HepG2 (cell line): ENCODE measurements around the gene ABCA8. TPM values are rescaled to one million over a fixed set of nuclear protein-coding genes. Genes with fewer than 3 reads are reported as not detected.

Experiments used
- ATAC-seq: fragments of 200-7000 bp; cut with Tn5 transposase; 3 replicates; pipeline ENCODE4 v1.9.1; 2020; ENCODE audit warnings: mild to moderate bottlenecking, moderate library complexity
- BruUV-seq: library from RNA; stranded (reverse); fragments of 400-500 nt; replicated peaks from 2 replicates; lab custom pipeline; 2021; lab: Mats Ljungman, UMichigan
- CTCF ChIA-PET: fragments of 300-600 bp; formaldehyde crosslinking; extraction: SDS; loops from one replicate; lab custom pipeline; 2021; ENCODE audit warnings: low total read pairs, inconsistent platforms, low intra/inter-chr PET ratio; lab: Yijun Ruan, JAX
- POLR2A ChIA-PET: fragments of 350-600 bp; sonication (Branson Sonifier 250); formaldehyde crosslinking; loops from one replicate; lab custom pipeline; 2020; ENCODE audit warnings: antibody characterized with exemption, inconsistent platforms; lab: Yijun Ruan, JAX
- DNase-seq: peaks from one replicate; pipeline ENCODE4 v3.0.0-alpha.2; 2015; ENCODE audit warnings: low spot score
- FAIRE-seq: peaks from 3 replicates; lab custom pipeline; 2011; peaks lifted over from hg19 to GRCh38; lab: Jason Lieb, UNC
- H2AFZ ChIP-seq: one replicate; pipeline ENCODE4 v1.6.1; 2011; ENCODE audit warnings: low read length, inconsistent platforms
- H3K27ac ChIP-seq: fragments of 300-600 bp; 3 replicates; pipeline ENCODE4 v1.8.0; 2011; ENCODE audit warnings: mixed run types, mild to moderate bottlenecking, mixed read lengths, low read length, inconsistent platforms; ENCODE audit not compliant: insufficient read depth; ENCODE audit errors: extremely low read length
- H3K27me3 ChIP-seq, 2 experiments: fragments of 200-600 bp in 1 of 2; 2 replicates in 1 of 2; 3 replicates in 1 of 2; pipeline versions ENCODE4 v1.6.0 to v1.8.0; 2011; ENCODE audit warnings: low read length in 2 of 2, mild to moderate bottlenecking in 2 of 2, moderate library complexity in 2 of 2, inconsistent platforms in 1 of 2; ENCODE audit not compliant: insufficient read depth in 2 of 2, control insufficient read depth in 1 of 2
- H3K36me3 ChIP-seq, 2 experiments: fragments of 200-600 bp in 1 of 2; replicated peaks in 1 of 2; 2 replicates in 1 of 2; 3 replicates in 1 of 2; pipeline versions ENCODE4 v1.5.1 to v1.8.0; 2011; ENCODE audit warnings: low read length in 2 of 2, inconsistent platforms in 1 of 2; ENCODE audit not compliant: insufficient read depth in 2 of 2, control insufficient read depth in 1 of 2
- H3K4me1 ChIP-seq: 2 replicates; pipeline ENCODE4 v1.5.1; 2012; ENCODE audit warnings: low read length, inconsistent platforms; ENCODE audit not compliant: insufficient read depth
- H3K4me2 ChIP-seq: 2 replicates; pipeline ENCODE4 v1.6.0; 2011; ENCODE audit warnings: low read depth, low read length, inconsistent platforms
- H3K4me3 ChIP-seq, 3 experiments: fragments of 200-600 bp in 1 of 3; sonication (generic), shearing (Covaris generic) in 1 of 3; replicated peaks in 1 of 3; 2 replicates each; pipeline ENCODE4 v1.5.1; 2011 to 2016; ENCODE audit warnings: low read length in 3 of 3, inconsistent platforms in 2 of 3, low read depth in 2 of 3, mild to moderate bottlenecking in 2 of 3, control low read depth in 1 of 3, mixed read lengths in 1 of 3; ENCODE audit not compliant: insufficient read depth in 1 of 3
- H3K79me2 ChIP-seq: one replicate; pipeline ENCODE4 v1.6.1; 2011; ENCODE audit warnings: low read length, inconsistent platforms; ENCODE audit not compliant: insufficient read depth
- H3K9ac ChIP-seq: 2 replicates; pipeline ENCODE4 v1.6.0; 2011; ENCODE audit warnings: mild to moderate bottlenecking, low read depth, low read length, inconsistent platforms; ENCODE audit not compliant: insufficient read depth
- H3K9me3 ChIP-seq: 2 replicates; pipeline ENCODE4 v1.5.1; 2012; ENCODE audit warnings: mild to moderate bottlenecking, low read length
- H4K20me1 ChIP-seq: 2 replicates; pipeline ENCODE4 v1.6.0; 2011; ENCODE audit warnings: inconsistent platforms, mild to moderate bottlenecking, low read length, moderate library complexity; ENCODE audit not compliant: insufficient read depth
- CBX2 ChIP-seq, 2 experiments: fragments of 200-600 bp in 1 of 2; sonication (generic); formaldehyde crosslinking in 1 of 2; IDR thresholded peaks; 2 replicates each; pipeline versions ENCODE4 v1.7.0 to v1.8.1; 2018 to 2022; ENCODE audit warnings: low read depth in 2 of 2, low read length in 1 of 2, mild to moderate bottlenecking in 1 of 2, missing genetic modification reagents in 1 of 2
- LBX2 ChIP-seq: sonication (generic); formaldehyde crosslinking; IDR thresholded peaks from 2 replicates; pipeline ENCODE4 v1.5.0; 2020; ENCODE audit warnings: missing genetic modification reagents, mild to moderate bottlenecking, borderline replicate concordance
- MAFF ChIP-seq: IDR thresholded peaks from 2 replicates; pipeline ENCODE4 v1.6.1; 2011; ENCODE audit warnings: low read depth, low read length, improper control_type of control experiment
- MAFG ChIP-seq: sonication (generic); formaldehyde crosslinking; IDR thresholded peaks from 2 replicates; pipeline ENCODE4 v1.5.1; 2020; ENCODE audit warnings: mild to moderate bottlenecking, missing genetic modification reagents
- MAFK ChIP-seq, 2 experiments: IDR thresholded peaks in 1 of 2; conservative IDR thresholded peaks in 1 of 2; 2 replicates each; pipeline ENCODE4 v1.6.1; 2011; ENCODE audit warnings: improper control_type of control experiment in 2 of 2, low read length in 2 of 2
- MLX ChIP-seq: IDR thresholded peaks from 2 replicates; pipeline ENCODE4 v1.6.1; 2016
- PRMT3 ChIP-seq: sonication (generic); formaldehyde crosslinking; IDR thresholded peaks from 2 replicates; pipeline ENCODE4 v1.8.1; 2022; ENCODE audit warnings: low read depth, mild to moderate bottlenecking, moderate library complexity, missing genetic modification reagents, borderline replicate concordance
- TERF1 ChIP-seq: sonication (generic); formaldehyde crosslinking; IDR thresholded peaks from 2 replicates; pipeline ENCODE4 v1.8.0; 2022; ENCODE audit warnings: mild to moderate bottlenecking, missing genetic modification reagents, moderate library complexity
- ZBTB43 ChIP-seq: sonication (generic); formaldehyde crosslinking; conservative IDR thresholded peaks from 2 replicates; pipeline ENCODE4 v1.4.0; 2020; ENCODE audit warnings: missing genetic modification reagents
- WGBS: methylation state at CpG from one replicate; pipeline ENCODE4 v1.1.6; 2017; ENCODE audit warnings: low lambda C conversion rate; 5-methylcytosine and 5-hydroxymethylcytosine counted together
- in situ Hi-C: cut with HindIII; loops from 2 replicates; pipeline ENCODE4 v1.10.0; 2017; ENCODE audit warnings: low pct_unique_long_range_greater_than_20kb; ENCODE audit not compliant: extremely low pct_ligation_motif_present
- intact Hi-C: fragments of 100-400 bp; cut with micrococcal nuclease; formaldehyde crosslinking; loops from one replicate; pipeline ENCODE4 v1.10.0; 2022; ENCODE audit not compliant: unreplicated experiment
- polyA plus RNA-seq, 8 experiments: library from polyadenylated mRNA; depleted of rRNA in 3 of 8; stranded (reverse) in 7 of 8; unstranded in 1 of 8; fragments of >200 nt; fragmentation: Illumina TruSeq in 4 of 8; extraction: Trizol in 4 of 8; gene quantifications; 2 replicates each; pipeline versions ENCODE4 v1.2.1 to v1.2.3, GENCODE V29; 2011 to 2016; ENCODE audit warnings: low read depth in 4 of 8, missing spikeins in 1 of 8, mixed read lengths in 1 of 8; ENCODE audit not compliant: insufficient read depth in 1 of 8
- total RNA-seq, 5 experiments: library from RNA; depleted of rRNA; stranded (reverse); fragments of >200 nt; fragmentation: Illumina TruSeq; extraction: Trizol; gene quantifications; 2 replicates each; pipeline ENCODE4 v1.2.3, GENCODE V29; 2016; ENCODE audit warnings: low read depth in 1 of 5

ABCA8 gene
- total and polyA plus RNA-seq, 2 of the 13 experiments (the other 11 are each of a cell fraction or from before 2014, with no cell fraction given) = 0.05 to 0.18 TPM

GRCh38 chr17:68870161-68870826, 84.9 kb downstream of the ABCA8 start:
- no peak overlapping the region for H3K9ac ChIP-seq
- FAIRE-seq (no peak), ATAC-seq (no peak), DNase-seq (no peak)
- in situ Hi-C loops = no loop called here
- BruUV-seq = no TSS peak
- no peaks in the 10 kb centered on the region for H3K79me2 ChIP-seq
- no peak overlapping the region for H3K4me2 ChIP-seq
- H3K9me3 ChIP-seq = no peaks in the 10 kb centered on the region
- ChIA-PET POLR2A (no interaction called here), CTCF (no interaction called here)
- peaks cover 0 to 6% of the 10 kb centered on the region in 2 experiments; a peak in 2 of 5 replicates for H3K27me3 ChIP-seq
- H4K20me1 ChIP-seq = no peaks in the 10 kb centered on the region
- no peak overlapping the region for H2AFZ ChIP-seq
- H3K4me1 ChIP-seq = 0 out of 2 replicates have a peak, but pooled peaks cover 6% of the 10 kb centered on the region
- H3K4me3 ChIP-seq = no peak overlapping the region
- H3K36me3 ChIP-seq = no peaks in the 10 kb centered on the region
- intact Hi-C loops = no loop called here
- H3K27ac ChIP-seq = no peak overlapping the region
- 57% methylated on average over 3 of the region's 3 CpGs for whole genome bisulfite sequencing
- TF ChIP-seq MAFG (CRISPR knock-in tag) = no peak
- TF ChIP-seq ZBTB43 = no peak
- no peak for TF ChIP-seq TERF1 (CRISPR knock-in tag)
- no peak for TF ChIP-seq MLX (CRISPR knock-in tag)
- TF ChIP-seq PRMT3 = no peak
- TF ChIP-seq MAFF = peak; percentile 39; the same call in 1 of the 2 replicates
- TF ChIP-seq MAFK (conservative IDR thresholded peaks at IDR 0.05 in 1 of 2, IDR thresholded peaks at IDR 0.05 in 1 of 2; ENCODE audit: low read length in 2 of 2) = peak; percentile 51 to 57; a peak in 3 of 4 replicates
- TF ChIP-seq CBX2 (IDR thresholded peaks at IDR 0.05; ENCODE audit: low read depth, low read length) = no peak
- no peak for TF ChIP-seq CBX2 (CRISPR knock-in tag; IDR thresholded peaks at IDR 0.05; ENCODE audit: low read depth)
- no peak for TF ChIP-seq LBX2 (CRISPR knock-in tag)
